Heart left ventricle (tissue), 13 donors: Measurements from ENCODE around the gene C5orf34.

ENCODE experiments used
- CTCF ChIP-seq, 12 donors: fragments of 200-600 bp; sonication (generic) in 4 of 12; IDR thresholded peaks; one replicate each; pipeline versions ENCODE4 v1.5.0 to v1.8.0; 2018 to 2022; ENCODE audit warnings: antibody characterized with exemption in 12 of 12, mild to moderate bottlenecking in 5 of 12
- POLR2A ChIP-seq, 2 donors: fragments of 450-650 bp; IDR thresholded peaks; one replicate each; pipeline ENCODE4 v1.6.1; 2017; ENCODE audit warnings: antibody characterized with exemption in 2 of 2, mild to moderate bottlenecking in 2 of 2, moderate library complexity in 2 of 2
- donor health status: ischemic (EF 13 %, LVEDD 7.1; RV severe dilation, severe dysfunction).
- donor health status: DM: no; HTN: yes; CAD: no.
- donor health status: DM: no; HTN: no; CAD: no.
- donor health status: ischemic (EF 25% LVEDD 6.9; RV normal size, moderate dysfunction).
- donor health status: ischemic (EF 25% LVEDD 5.7; RV mildly dilated, moderate dysfunction).
- donor health status: ischemic (EF 35%, LVEDD 5.7; RV mildly dilated, moderate dysfunction).
- donor health status: nonischemic (EF 11% LVEDD 7.7; RV severe dilation, severe dysfunction).
- donor health status: DM: yes; HTN: yes; CAD: no.
- donor health status: PGD.
- donor health status: ischemic (EF 29% LVEDD 5.4; RV normal size, mild dysfunction).
- donor health status: nonischemic (EF 23%, LVEDD 6.1; RV moderate dilation, normal function).

- TF ChIP-seq CTCF (IDR thresholded peaks at IDR 0.05) (no peak), POLR2A (IDR thresholded peaks at IDR 0.05) (no peak)
These were observed 39.5 kb upstream of the C5orf34 start for GRCh38 chr5:43554497-43554896.
